HG02763 (cell line): ENCODE data around the gene GPR32.
A peak's percentile ranks its signal among the peaks of the same experiment; 100 is the strongest.
"Not testable (repeated sequence)": the region's sequence is repeated elsewhere in the genome, so short reads cannot be mapped to it uniquely, and the experiment has no call there.

Experiments
- ATAC-seq: cut with Tn5 transposase; IDR thresholded peaks from one replicate; pipeline ENCODE4 v1.9.1; 2021; ENCODE audit warnings: mild to moderate bottlenecking, moderate library complexity; ENCODE audit not compliant: unreplicated experiment

The GPR32 gene

GRCh38 chr19:50797781-50798658, 27.8 kb downstream of the GPR32 start:
- no peak for ATAC-seq

GRCh38 chr19:50798659-50799546, 28.6 kb downstream of the GPR32 start:
- ATAC-seq = no peak

GRCh38 chr19:50799547-50799851, 29.2 kb downstream of the GPR32 start:
- ATAC-seq = no peak

- no peak for ATAC-seq
These were observed 30.8 kb downstream of the GPR32 start for GRCh38 chr19:50801107-50801506.

- no peak for ATAC-seq
These were observed 33.6 kb downstream of the GPR32 start for GRCh38 chr19:50803633-50804419.

GRCh38 chr19:50804420-50805272, 34.4 kb downstream of the GPR32 start:
- ATAC-seq = peak; percentile 89

GRCh38 chr19:50808856-50809255, 38.6 kb downstream of the GPR32 start:
- no peak for ATAC-seq

GRCh38 chr19:50811622-50812238, 41.5 kb downstream of the GPR32 start:
- ATAC-seq = not testable (repeated sequence)

GRCh38 chr19:50812474-50812873, 42.2 kb downstream of the GPR32 start:
- ATAC-seq = no peak

GRCh38 chr19:50814883-50815282, 44.6 kb downstream of the GPR32 start:
- ATAC-seq = no peak

- no peak for ATAC-seq
These were observed 45.2 kb downstream of the GPR32 start for GRCh38 chr19:50815439-50815838.

- peak; percentile 51 for ATAC-seq
These were observed 47.9 kb downstream of the GPR32 start for GRCh38 chr19:50817941-50818858.

- ATAC-seq = no peak
These were observed 48.7 kb downstream of the GPR32 start for GRCh38 chr19:50818859-50819472.

GRCh38 chr19:50819636-50820035, 49.4 kb downstream of the GPR32 start:
- no peak for ATAC-seq

- ATAC-seq = no peak
These were observed 49.8 kb downstream of the GPR32 start for GRCh38 chr19:50820086-50820485.

- ATAC-seq = no peak
These were observed 50.4 kb downstream of the GPR32 start for GRCh38 chr19:50820549-50821247.

- ATAC-seq = no peak
These were observed 51.0 kb downstream of the GPR32 start for GRCh38 chr19:50821248-50821612.
